SH-SY5Y (cell line): ENCODE results near the gene SNAI3.

Experiments used
- GATA2 ChIP-seq: IDR thresholded peaks from 2 replicates; pipeline ENCODE4 v1.6.1; 2011; ENCODE audit warnings: mild to moderate bottlenecking, low read depth, low read length
- GATA3 ChIP-seq: IDR thresholded peaks from 2 replicates; pipeline ENCODE4 v1.6.1; 2011; ENCODE audit warnings: low read depth, mild to moderate bottlenecking, low read length, moderate library complexity

DNA sequence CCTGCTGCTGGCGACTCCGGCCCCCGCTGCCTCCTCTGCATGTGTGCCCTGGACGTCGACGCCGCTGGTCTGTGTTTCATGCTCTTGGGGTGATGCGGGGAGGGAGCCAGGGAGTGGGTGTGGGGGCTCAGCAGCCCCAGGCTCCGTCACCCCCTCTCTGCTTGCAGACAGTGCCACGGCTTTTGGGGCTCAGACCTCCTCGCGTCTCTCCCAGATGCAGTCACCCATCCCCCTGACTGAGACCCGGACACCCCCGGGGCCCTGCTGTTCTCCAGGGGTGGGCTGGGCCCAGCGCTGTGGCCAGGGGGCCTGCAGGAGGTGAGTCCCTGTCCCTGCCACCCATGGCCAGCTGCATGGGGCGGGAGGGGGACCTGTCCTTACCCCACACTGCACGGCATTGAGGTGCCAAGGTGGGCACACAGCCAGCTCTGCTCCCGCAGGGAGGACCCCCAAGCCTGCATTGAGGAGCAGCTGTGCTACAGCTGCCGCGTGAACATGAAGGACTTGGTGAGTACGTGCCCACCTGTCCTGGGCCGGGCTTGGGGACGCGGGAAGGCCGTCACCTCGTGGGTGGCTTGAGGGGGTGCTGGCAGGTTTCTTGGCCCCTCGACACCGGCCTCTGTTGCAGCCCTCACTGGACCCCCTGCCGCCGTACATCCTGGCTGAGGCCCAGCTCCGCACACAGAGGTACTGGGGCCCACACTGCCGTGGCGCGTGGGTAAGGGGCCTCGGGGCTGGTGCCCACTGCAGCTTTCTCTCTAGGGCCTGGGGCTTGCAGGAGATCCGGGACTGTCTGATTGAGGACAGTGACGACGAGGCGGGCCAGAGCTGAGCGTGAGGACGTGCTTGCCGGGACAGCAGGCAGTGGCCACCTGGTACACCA lies 28.4 kb upstream of the SNAI3 start:
- TF ChIP-seq GATA3 (no peak), GATA2 (no peak)
